PC-3 (cell line): ENCODE measurements around the gene PARP6.

Experiments
- CTCF ChIP-seq: fragments of 300-600 bp; sonication (generic); conservative IDR thresholded peaks from 2 replicates; pipeline ENCODE4 v1.5.1; 2017; ENCODE audit warnings: antibody characterized with exemption, low read depth, mild to moderate bottlenecking, low read length
- EZH2 ChIP-seq: fragments of 300-600 bp; sonication (generic); IDR thresholded peaks from one replicate; pipeline ENCODE4 v1.6.1; 2017; ENCODE audit warnings: antibody characterized with exemption, mild to moderate bottlenecking, low read length; ENCODE audit not compliant: unreplicated experiment
- EZH2phosphoT487 ChIP-seq: fragments of 300-600 bp; sonication (generic); IDR thresholded peaks from 2 replicates; pipeline ENCODE4 v1.6.1; 2018; ENCODE audit warnings: mild to moderate bottlenecking, antibody characterized with exemption, low read length, borderline replicate concordance

GRCh38 chr15:72236381-72237003, 35.9 kb downstream of the PARP6 start:
- TF ChIP-seq CTCF (no peak), EZH2 (no peak), EZH2phosphoT487 (no peak)
